Measurements from ENCODE around the gene TSPEAR.

- TF ChIP-seq POLR2A (IDR thresholded peaks at IDR 0.05; ENCODE audit: low read depth) (no peak), POLR2AphosphoS5 (IDR thresholded peaks at IDR 0.05) (no peak), CTCF (IDR thresholded peaks at IDR 0.05) (peak in 1 of 3 experiments; percentile 17), EP300 (IDR thresholded peaks at IDR 0.05) (no peak)
Observed at GRCh38 chr21:44618504-44618903, 92.9 kb downstream of the TSPEAR start.
